ENCODE data around the gene TEX19. TPM values are rescaled to one million over a fixed set of nuclear protein-coding genes. Genes with fewer than 3 reads are reported as not detected.

Gene TEX19
- total and polyA plus RNA-seq, 2 experiments from 2014 or later: 0.10 to 0.66 TPM

- Histone ChIP-seq H3K79me2 (replicated peaks; ENCODE audit: insufficient read depth) (no peaks in the 10 kb centered on the region), H3K27me3 (ENCODE audit: insufficient read depth) (no peaks in the 10 kb centered on the region), H3K9me2 (ENCODE audit: insufficient read depth) (no peaks in the 10 kb centered on the region), H3K36me3 (ENCODE audit: insufficient read depth) (no peaks in the 10 kb centered on the region), H3K4me2 (no peak overlapping the region), H3K27ac (ENCODE audit: low read depth) (no peak overlapping the region), H4K20me1 (replicated peaks; ENCODE audit: insufficient read depth) (no peaks in the 10 kb centered on the region), H2AFZ (no peak overlapping the region), H3F3A (replicated peaks; ENCODE audit: low read depth) (peaks cover 14% of the 10 kb centered on the region), H3K4me1 (ENCODE audit: insufficient read depth) (no peaks in the 10 kb centered on the region), H3K4me3 (no peak overlapping the region)
- Mint-ChIP-seq H3K27ac (no peak overlapping the region), H3K27me3 (ENCODE audit: insufficient read depth, low read depth, poor library complexity) (peaks cover 15% of the 10 kb centered on the region), H3K36me3 (ENCODE audit: low read depth) (no peaks in the 10 kb centered on the region), H3K9me3 (no peaks in the 10 kb centered on the region), H3K4me1 (peaks cover 9% of the 10 kb centered on the region; the same call in 2 of the 3 replicates), H3K4me3 (no peak overlapping the region)
- TF ChIP-seq ZNF331 (CRISPR knock-in tag; IDR thresholded peaks at IDR 0.05; ENCODE audit: low read depth): no peak
- no peak for TF ChIP-seq NANOG (IDR thresholded peaks at IDR 0.05; ENCODE audit: borderline replicate concordance)
- no peak for TF ChIP-seq ETS1 (IDR thresholded peaks at IDR 0.05)
- no peak for TF ChIP-seq CREB1 (CRISPR knock-in tag; IDR thresholded peaks at IDR 0.05; ENCODE audit: low read depth)
- no peak for TF ChIP-seq STAT1 (IDR thresholded peaks at IDR 0.05; ENCODE audit: unreplicated experiment)
- no peak for TF ChIP-seq JUNB (IDR thresholded peaks at IDR 0.05; ENCODE audit: unreplicated experiment)
- TF ChIP-seq EZH2phosphoT487 (IDR thresholded peaks at IDR 0.05; ENCODE audit: unreplicated experiment): no peak
- no peak for TF ChIP-seq REST (IDR thresholded peaks at IDR 0.05; ENCODE audit: unreplicated experiment)
- no peak for TF ChIP-seq ZNF462 (CRISPR knock-in tag; IDR thresholded peaks at IDR 0.05)
- no peak for TF ChIP-seq CTCF (conservative IDR thresholded peaks at IDR 0.05; ENCODE audit: low read depth in 2 of 2)
- TF ChIP-seq EZH2 (IDR thresholded peaks at IDR 0.05; ENCODE audit: low read depth, unreplicated experiment): no peak
- no peak for TF ChIP-seq POLR2AphosphoS5 (IDR thresholded peaks at IDR 0.05; ENCODE audit: low read depth)
- TF ChIP-seq ZNF114 (CRISPR knock-in tag; IDR thresholded peaks at IDR 0.05): no peak
- no peak for DNase-seq (ENCODE audit: low spot score)
- no peak for ATAC-seq
These were observed 42.2 kb upstream of the TEX19 start for GRCh38 chr17:82316651-82317393.

Data from GM23338 (cell line).